GM18498 (cell line): ENCODE data around the gene RASSF3.
A peak's percentile ranks its signal among the peaks of the same experiment; 100 is the strongest.
"Not testable (repeated sequence)": the region's sequence is repeated elsewhere in the genome, so short reads cannot be mapped to it uniquely, and the experiment has no call there.

Source experiments
- ATAC-seq: cut with Tn5 transposase; IDR thresholded peaks from one replicate; pipeline ENCODE4 v1.9.1; 2021; ENCODE audit warnings: mild to moderate bottlenecking, moderate library complexity; ENCODE audit not compliant: unreplicated experiment

Gene RASSF3

GRCh38 chr12:64595863-64596793 is 14.2 kb upstream of the RASSF3 start:
- no peak for ATAC-seq

DNA sequence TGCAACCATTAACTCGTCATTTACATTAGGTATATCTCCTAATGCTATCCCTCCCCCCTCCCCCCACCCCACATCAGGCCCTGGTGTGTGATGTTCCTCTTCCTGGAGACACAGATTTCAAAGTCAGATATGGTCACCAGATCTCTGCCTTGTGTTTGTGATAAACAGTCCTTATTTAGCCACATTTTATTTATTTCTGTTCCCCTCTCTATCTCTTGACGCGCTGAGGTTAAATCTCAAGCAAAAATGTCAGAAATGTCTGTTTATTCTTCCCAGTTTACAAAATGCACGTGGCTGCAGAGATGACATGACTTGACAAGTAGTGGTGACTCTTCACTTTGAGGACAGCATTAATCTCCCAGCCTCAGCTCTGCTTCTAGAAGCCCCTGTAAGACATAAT is 11.5 kb upstream of the RASSF3 start:
- ATAC-seq, result no peak

GRCh38 chr12:64600164-64600561 is 10.1 kb upstream of the RASSF3 start:
- no peak for ATAC-seq

- no peak for ATAC-seq
These were observed 7.0 kb upstream of the RASSF3 start for GRCh38 chr12:64603183-64603841.

DNA sequence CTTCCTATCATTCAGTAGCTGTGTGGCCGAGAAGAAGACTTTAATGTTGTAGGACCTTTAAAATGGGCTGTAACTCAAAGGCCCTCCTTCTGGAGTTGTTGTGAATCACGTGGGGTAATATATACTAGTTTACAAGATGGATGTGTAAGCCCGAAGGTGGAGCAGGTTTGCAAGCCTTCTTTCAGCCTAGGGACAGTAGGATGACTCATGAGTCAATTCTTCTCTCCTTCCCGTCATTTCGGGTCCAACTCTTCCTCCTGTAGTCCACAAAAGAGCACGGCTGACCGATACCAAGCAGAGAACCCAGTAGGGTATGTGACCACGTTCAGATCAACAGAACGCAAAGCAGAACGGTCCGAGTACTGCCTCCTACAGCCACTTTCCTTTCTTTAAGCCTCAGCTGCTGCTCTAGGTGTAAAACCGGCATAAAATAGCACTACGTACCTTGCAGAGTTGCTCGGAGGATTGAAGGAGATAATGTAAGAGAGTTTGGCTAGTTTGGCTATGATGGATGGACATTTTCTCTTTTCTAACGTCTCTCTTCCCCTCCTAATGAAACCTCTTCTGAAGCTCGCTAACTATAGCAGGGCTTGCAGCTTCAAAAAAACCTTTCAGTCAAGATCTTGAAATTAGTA is 1.3 kb upstream of the RASSF3 start:
- peak; percentile 20 for ATAC-seq

- no peak for ATAC-seq
These were observed 688 bp upstream of the RASSF3 start for GRCh38 chr12:64609536-64610078.

- ATAC-seq, result peak; percentile 57
These were observed 505 bp downstream of the RASSF3 start for GRCh38 chr12:64610660-64611340.

GRCh38 chr12:64611341-64612284 is 1.3 kb downstream of the RASSF3 start:
- ATAC-seq, result no peak

GRCh38 chr12:64612843-64613242 is 2.5 kb downstream of the RASSF3 start:
- ATAC-seq, result no peak

GRCh38 chr12:64613775-64614398 is 3.6 kb downstream of the RASSF3 start:
- not testable (repeated sequence) for ATAC-seq

DNA sequence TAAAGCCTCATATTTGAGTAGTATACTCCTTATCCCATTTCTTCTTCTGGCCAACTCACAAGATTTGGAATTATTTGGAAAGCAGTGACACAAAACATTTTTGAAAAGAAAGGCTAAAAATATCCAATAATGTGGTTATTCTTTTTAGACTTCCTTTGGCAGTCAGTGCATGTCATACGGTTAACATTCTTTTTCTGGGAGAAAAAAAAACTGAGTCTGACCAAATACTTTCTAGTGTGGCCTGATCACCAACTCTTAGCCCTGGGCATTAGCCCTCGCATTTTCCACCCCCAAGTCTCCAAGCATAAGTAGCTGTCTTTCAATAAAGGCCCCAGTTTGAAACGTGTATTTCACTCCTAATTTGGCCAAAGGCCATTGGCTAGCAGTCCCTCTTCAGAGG is 5.9 kb downstream of the RASSF3 start:
- no peak for ATAC-seq

DNA sequence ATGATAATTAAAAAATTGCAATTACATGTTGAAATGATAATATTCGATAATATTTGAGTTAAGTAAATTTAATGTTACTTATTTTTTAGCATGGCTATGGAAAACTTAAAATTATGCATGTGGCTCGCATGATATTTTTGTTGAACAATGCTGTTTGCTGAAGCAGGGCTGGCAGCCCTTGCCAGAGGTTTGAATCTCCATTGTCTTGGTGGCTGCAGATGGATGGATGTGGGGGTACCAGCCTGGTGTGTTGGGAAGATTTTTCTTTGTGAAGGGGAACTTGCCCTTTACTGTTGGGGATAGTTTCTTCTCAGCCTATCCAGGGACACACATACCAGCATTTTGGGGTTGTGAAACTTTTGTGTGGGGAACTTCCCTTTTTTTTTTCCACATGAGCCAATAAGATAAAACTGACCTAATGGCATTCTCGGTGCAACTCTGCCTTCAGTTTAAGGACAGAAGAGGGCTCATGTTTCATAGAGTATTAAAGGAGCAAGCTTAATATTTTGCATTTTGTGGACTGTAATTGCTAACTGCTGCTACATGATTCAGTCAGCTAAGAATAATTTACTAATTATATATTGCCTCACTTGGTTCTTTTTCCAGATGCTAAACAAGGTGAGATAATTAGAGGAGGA is 8.8 kb downstream of the RASSF3 start:
- ATAC-seq, result peak; percentile 34

DNA sequence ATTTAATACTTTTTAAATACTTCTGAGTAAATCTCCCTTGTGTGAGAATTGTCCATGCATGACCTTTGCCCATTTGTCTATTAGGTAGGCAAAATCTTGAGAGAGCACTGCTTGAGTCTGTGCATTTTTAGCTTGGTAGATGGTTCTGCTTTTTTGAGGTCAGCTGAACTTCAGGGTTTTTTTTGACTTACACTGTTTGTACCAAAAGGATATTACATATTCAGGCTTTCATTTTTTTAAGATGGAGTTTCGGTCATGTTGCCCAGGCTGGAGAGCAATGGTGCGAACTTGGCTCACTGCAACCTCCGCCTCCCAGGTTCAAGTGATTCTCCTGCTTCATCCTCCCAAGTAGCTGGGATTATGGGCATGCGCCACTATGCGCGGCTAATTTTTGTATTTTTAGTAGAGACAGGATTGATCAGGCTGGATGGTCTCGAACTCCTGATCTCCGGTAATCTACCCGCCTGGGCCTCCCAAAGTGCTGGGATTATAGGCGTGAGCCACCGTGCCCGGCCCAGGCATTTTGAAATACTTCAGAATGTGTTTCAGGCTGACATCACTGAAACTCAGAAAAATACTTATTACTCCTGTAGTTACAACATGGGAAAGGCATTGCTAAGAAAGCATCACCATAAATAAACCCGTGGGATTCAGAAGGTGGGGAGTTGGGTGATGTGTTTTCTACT is 11.1 kb downstream of the RASSF3 start:
- ATAC-seq, result peak; percentile 78

- ATAC-seq, result no peak
These were observed 13.7 kb downstream of the RASSF3 start for GRCh38 chr12:64624035-64624434.

- ATAC-seq, result peak; percentile 59
These were observed 15.2 kb downstream of the RASSF3 start for GRCh38 chr12:64625243-64626077.

DNA sequence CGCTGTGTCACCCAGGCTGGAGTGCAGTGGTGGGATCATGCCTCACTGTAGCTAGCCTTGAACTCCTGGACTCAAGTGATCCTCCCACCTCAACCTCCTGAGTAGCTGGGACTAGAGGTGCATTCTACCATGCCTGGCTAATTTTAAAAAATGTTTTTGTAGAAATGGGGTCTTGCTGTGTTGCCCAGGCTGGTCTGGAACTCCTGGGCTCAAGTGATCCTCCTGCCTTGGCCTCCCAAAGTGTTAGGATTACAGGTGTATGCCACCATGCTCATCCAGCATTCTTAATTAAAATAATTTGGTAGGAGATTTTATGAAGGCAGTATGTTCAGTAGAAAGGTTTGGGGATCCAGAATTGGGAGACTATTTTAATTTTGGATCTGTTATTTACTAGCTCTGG is 16.3 kb downstream of the RASSF3 start:
- not testable (repeated sequence) for ATAC-seq

DNA sequence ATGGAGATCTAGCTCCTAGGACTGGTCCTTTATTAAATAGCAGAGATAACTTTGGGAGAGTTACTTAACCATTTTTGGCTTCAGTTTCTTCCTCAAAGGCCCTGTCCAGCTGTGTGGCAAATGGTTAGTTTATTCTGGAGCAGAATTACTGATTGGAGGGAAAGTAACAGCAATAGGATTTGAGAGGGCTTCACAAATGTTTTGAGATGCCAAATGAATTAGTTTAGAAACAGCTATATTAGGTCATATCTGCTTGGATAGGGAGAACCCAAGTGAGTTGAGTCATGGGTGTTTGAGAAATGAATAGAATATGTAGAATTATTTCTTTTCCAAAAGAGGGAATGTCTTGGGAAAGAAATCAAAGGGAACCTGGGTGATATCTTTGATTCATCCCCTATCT is 17.5 kb downstream of the RASSF3 start:
- ATAC-seq, result no peak
